Activated T-cell treated with anti-CD3 and anti-CD28 coated beads, Interleukin-2, amount 50 U/mL, for 1 hour (primary cell): ENCODE data around the gene ZNF502.
A peak's percentile ranks its signal among the peaks of the same experiment; 100 is the strongest.
"Not testable (repeated sequence)": the region's sequence is repeated elsewhere in the genome, so short reads cannot be mapped to it uniquely, and the experiment has no call there.

Experiments used
- DNase-seq: peaks from one replicate; pipeline ENCODE4 v3.0.0-alpha.2; 2020

The ZNF502 gene

GRCh38 chr3:44712455-44713075, at the start of gene ZNF502:
Gene ZNF502 (plus strand): TSS chr3:44712660. CDS start chr3:44720262, 7,602 bp downstream.
- peak; percentile 61 for DNase-seq

GRCh38 chr3:44665173-44665572, 47.3 kb upstream of the ZNF502 start:
- DNase-seq, result no peak

- no peak for DNase-seq
Observed at GRCh38 chr3:44666346-44666745, 46.1 kb upstream of the ZNF502 start.

GRCh38 chr3:44669760-44670159, 42.7 kb upstream of the ZNF502 start:
- DNase-seq, result no peak

- DNase-seq, result not testable (repeated sequence)
Observed at GRCh38 chr3:44673466-44673865, 39.0 kb upstream of the ZNF502 start.

GRCh38 chr3:44674211-44674610, 38.2 kb upstream of the ZNF502 start:
- no peak for DNase-seq

GRCh38 chr3:44678480-44679116, 33.9 kb upstream of the ZNF502 start:
- no peak for DNase-seq

GRCh38 chr3:44680921-44681455, 31.5 kb upstream of the ZNF502 start:
- no peak for DNase-seq

- DNase-seq, result no peak
Observed at GRCh38 chr3:44682182-44682896, 30.1 kb upstream of the ZNF502 start.

GRCh38 chr3:44685128-44685800, 27.2 kb upstream of the ZNF502 start:
- peak; percentile 43 for DNase-seq

- DNase-seq, result no peak
Observed at GRCh38 chr3:44687898-44688297, 24.6 kb upstream of the ZNF502 start.

- DNase-seq, result no peak
Observed at GRCh38 chr3:44721231-44722102, 9.0 kb downstream of the ZNF502 start.

GRCh38 chr3:44722103-44722401, 9.6 kb downstream of the ZNF502 start:
- no peak for DNase-seq

GRCh38 chr3:44729384-44729910, 17.0 kb downstream of the ZNF502 start, which contains the start of gene ZNF501:
Gene ZNF501 (plus strand): TSS chr3:44729635. CDS start chr3:44734422, 4,787 bp downstream.
- peak; percentile 80 for DNase-seq

- DNase-seq, result no peak
Observed at GRCh38 chr3:44734646-44735168, 22.2 kb downstream of the ZNF502 start.

GRCh38 chr3:44761101-44761423, 48.6 kb downstream of the ZNF502 start:
- no peak for DNase-seq

- DNase-seq, result peak; percentile 98
Observed at GRCh38 chr3:44761424-44762169, 49.1 kb downstream of the ZNF502 start, which contains the start of the genes KIAA1143 and KIF15. Gene KIAA1143 (minus strand): TSS chr3:44761619. CDS start chr3:44761602, 17 bp downstream. Gene KIF15 (plus strand): TSS chr3:44761794. CDS start chr3:44761866, 72 bp downstream.

- DNase-seq, result no peak
Observed at GRCh38 chr3:44762170-44762677, 49.8 kb downstream of the ZNF502 start.

GRCh38 chr3:44762690-44763089, 50.2 kb downstream of the ZNF502 start:
- no peak for DNase-seq

GRCh38 chr3:44764248-44764647, 51.8 kb downstream of the ZNF502 start:
- no peak for DNase-seq
